MM.1S (cell line): ENCODE measurements around the gene BEND5.

Source experiments
- DNase-seq: peaks from one replicate; pipeline ENCODE4 v3.0.0-alpha.2; 2015
- H2AFZ ChIP-seq: fragments of 300-600 bp; sonication (generic); 2 replicates; pipeline ENCODE4 v1.6.0; 2016; ENCODE audit warnings: antibody characterized with exemption, low read length
- H3F3A ChIP-seq: fragments of 300-600 bp; sonication (generic); 2 replicates; pipeline ENCODE4 v1.6.1; 2016; ENCODE audit warnings: mild to moderate bottlenecking, antibody characterized with exemption, low read length, moderate library complexity, mixed read lengths; ENCODE audit not compliant: insufficient read depth
- H3K27ac ChIP-seq: fragments of 300-600 bp; sonication (generic); 2 replicates; pipeline ENCODE4 v1.5.1; 2016; ENCODE audit warnings: mild to moderate bottlenecking, low read length
- H3K27me3 ChIP-seq: fragments of 300-600 bp; sonication (generic); replicated peaks from 2 replicates; pipeline ENCODE4 v1.6.0; 2016; ENCODE audit warnings: low read length; ENCODE audit not compliant: insufficient read depth
- H3K36me3 ChIP-seq: fragments of 300-600 bp; sonication (generic); replicated peaks from 2 replicates; pipeline ENCODE4 v1.6.1; 2016; ENCODE audit warnings: mild to moderate bottlenecking, low read length, mixed read lengths; ENCODE audit not compliant: insufficient read depth
- H3K4me1 ChIP-seq: fragments of 300-600 bp; sonication (generic); 2 replicates; pipeline ENCODE4 v1.6.1; 2016; ENCODE audit warnings: low read length, mixed read lengths
- H3K4me2 ChIP-seq: fragments of 300-600 bp; sonication (generic); 2 replicates; pipeline ENCODE4 v1.6.0; 2016; ENCODE audit warnings: low read depth, low read length
- H3K4me3 ChIP-seq: fragments of 300-600 bp; sonication (generic); 2 replicates; pipeline ENCODE4 v1.5.1; 2016; ENCODE audit warnings: low read length, mixed read lengths
- H3K79me2 ChIP-seq: fragments of 300-600 bp; sonication (generic); 2 replicates; pipeline ENCODE4 v1.6.1; 2016; ENCODE audit warnings: mixed run types, low read length, mixed read lengths
- H3K9ac ChIP-seq: fragments of 300-600 bp; sonication (generic); 2 replicates; pipeline ENCODE4 v1.6.1; 2016; ENCODE audit warnings: low read length, mixed read lengths
- H3K9me2 ChIP-seq: fragments of 300-600 bp; sonication (generic); replicated peaks from 2 replicates; pipeline ENCODE4 v1.6.1; 2016; ENCODE audit warnings: mild to moderate bottlenecking, low read length, mixed read lengths; ENCODE audit not compliant: insufficient read depth
- H3K9me3 ChIP-seq: fragments of 300-600 bp; sonication (generic); replicated peaks from 2 replicates; pipeline ENCODE4 v1.6.1; 2016; ENCODE audit warnings: mild to moderate bottlenecking, low read length, mixed read lengths; ENCODE audit not compliant: insufficient read depth
- H4K20me1 ChIP-seq: fragments of 300-600 bp; sonication (generic); 2 replicates; pipeline ENCODE4 v1.6.1; 2016; ENCODE audit warnings: mild to moderate bottlenecking, low read length, moderate library complexity, mixed read lengths; ENCODE audit not compliant: insufficient read depth
- EZH2 ChIP-seq: fragments of 300-600 bp; sonication (generic); optimal IDR thresholded peaks from 2 replicates; pipeline ENCODE3; 2017; ENCODE audit warnings: low read depth, mild to moderate bottlenecking, antibody characterized with exemption, low read length, mixed read lengths
- EZH2phosphoT487 ChIP-seq: fragments of 300-600 bp; sonication (generic); IDR thresholded peaks from 2 replicates; pipeline ENCODE4 v1.6.1; 2018; ENCODE audit warnings: antibody characterized with exemption, low read length
- TF ChIP-seq, protein P1 (sequence below): fragments of 300-600 bp; sonication (generic); IDR thresholded peaks from 2 replicates; pipeline ENCODE4 v1.5.1; 2016; ENCODE audit warnings: antibody characterized with exemption, low read length, mixed read lengths

Gene BEND5

DNA sequence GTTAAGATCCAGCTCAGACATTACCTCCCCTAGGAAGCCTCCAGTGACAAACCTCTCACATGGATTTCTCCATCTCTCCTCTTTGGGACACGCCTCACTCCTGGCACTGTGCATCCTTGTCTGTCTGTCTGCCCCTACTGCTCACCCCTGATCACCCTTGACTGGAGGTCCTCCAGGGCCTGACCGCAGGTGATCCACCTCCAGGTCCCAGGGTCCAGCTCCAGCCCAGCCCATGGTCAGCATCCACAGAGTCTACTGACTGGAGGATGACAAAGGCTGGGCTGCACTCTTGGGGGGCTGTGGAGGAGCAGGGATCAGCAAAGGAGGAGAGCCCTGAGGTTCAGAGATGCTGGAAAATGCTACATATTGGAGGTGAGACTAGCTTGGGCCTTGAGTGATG, 65.8 kb downstream of the BEND5 start:
- no peak overlapping the region for H2AFZ ChIP-seq
- H3K27ac ChIP-seq, result no peak overlapping the region
- H3K9ac ChIP-seq, result no peak overlapping the region
- H3K36me3 ChIP-seq, result no peaks in the 10 kb centered on the region
- no peak overlapping the region for H3K4me3 ChIP-seq
- H3K9me2 ChIP-seq, result no peaks in the 10 kb centered on the region
- no peak overlapping the region for H3K4me2 ChIP-seq
- H3F3A ChIP-seq, result no peaks in the 10 kb centered on the region
- H3K9me3 ChIP-seq, result no peaks in the 10 kb centered on the region
- H4K20me1 ChIP-seq, result no peaks in the 10 kb centered on the region
- TF ChIP-seq, protein P1, sequence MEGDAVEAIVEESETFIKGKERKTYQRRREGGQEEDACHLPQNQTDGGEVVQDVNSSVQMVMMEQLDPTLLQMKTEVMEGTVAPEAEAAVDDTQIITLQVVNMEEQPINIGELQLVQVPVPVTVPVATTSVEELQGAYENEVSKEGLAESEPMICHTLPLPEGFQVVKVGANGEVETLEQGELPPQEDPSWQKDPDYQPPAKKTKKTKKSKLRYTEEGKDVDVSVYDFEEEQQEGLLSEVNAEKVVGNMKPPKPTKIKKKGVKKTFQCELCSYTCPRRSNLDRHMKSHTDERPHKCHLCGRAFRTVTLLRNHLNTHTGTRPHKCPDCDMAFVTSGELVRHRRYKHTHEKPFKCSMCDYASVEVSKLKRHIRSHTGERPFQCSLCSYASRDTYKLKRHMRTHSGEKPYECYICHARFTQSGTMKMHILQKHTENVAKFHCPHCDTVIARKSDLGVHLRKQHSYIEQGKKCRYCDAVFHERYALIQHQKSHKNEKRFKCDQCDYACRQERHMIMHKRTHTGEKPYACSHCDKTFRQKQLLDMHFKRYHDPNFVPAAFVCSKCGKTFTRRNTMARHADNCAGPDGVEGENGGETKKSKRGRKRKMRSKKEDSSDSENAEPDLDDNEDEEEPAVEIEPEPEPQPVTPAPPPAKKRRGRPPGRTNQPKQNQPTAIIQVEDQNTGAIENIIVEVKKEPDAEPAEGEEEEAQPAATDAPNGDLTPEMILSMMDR, result no peak
- TF ChIP-seq EZH2phosphoT487 (no peak), EZH2 (no peak)
- no peaks in the 10 kb centered on the region for H3K79me2 ChIP-seq
- no peaks in the 10 kb centered on the region for H3K4me1 ChIP-seq
- DNase-seq, result no peak
- no peaks in the 10 kb centered on the region for H3K27me3 ChIP-seq

DNA sequence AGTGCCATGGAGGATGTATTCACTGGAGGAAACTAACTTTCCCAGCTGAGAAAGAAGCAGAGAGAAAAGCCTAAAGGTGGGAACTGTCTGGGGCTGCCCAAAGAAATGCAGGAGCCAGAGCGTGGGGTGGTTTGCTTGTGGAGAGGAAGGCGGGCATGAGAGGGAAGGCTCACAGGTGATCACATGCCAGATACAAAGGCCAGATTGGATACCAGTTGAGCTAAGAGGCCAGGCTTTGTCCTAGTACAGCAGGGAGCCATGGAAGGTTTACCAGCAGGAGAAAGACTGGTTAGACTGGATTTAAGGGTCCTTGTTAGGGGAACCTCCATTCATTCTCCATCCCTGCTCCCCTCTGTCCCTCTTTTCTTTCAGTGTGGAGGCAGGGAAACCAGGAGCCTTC, 66.4 kb downstream of the BEND5 start:
- H3K9me2 ChIP-seq, result no peaks in the 10 kb centered on the region
- H3K9me3 ChIP-seq, result no peaks in the 10 kb centered on the region
- H3K27ac ChIP-seq, result no peak overlapping the region
- no peaks in the 10 kb centered on the region for H3K36me3 ChIP-seq
- H3F3A ChIP-seq, result no peaks in the 10 kb centered on the region
- H3K4me1 ChIP-seq, result no peaks in the 10 kb centered on the region
- no peaks in the 10 kb centered on the region for H4K20me1 ChIP-seq
- no peak overlapping the region for H3K4me2 ChIP-seq
- no peak for DNase-seq
- H3K9ac ChIP-seq, result no peak overlapping the region
- H3K4me3 ChIP-seq, result no peak overlapping the region
- TF ChIP-seq, protein P1, result no peak
- no peak for TF ChIP-seq EZH2phosphoT487
- TF ChIP-seq EZH2, result no peak
- H3K79me2 ChIP-seq, result no peaks in the 10 kb centered on the region
- no peak overlapping the region for H2AFZ ChIP-seq
- no peaks in the 10 kb centered on the region for H3K27me3 ChIP-seq

DNA sequence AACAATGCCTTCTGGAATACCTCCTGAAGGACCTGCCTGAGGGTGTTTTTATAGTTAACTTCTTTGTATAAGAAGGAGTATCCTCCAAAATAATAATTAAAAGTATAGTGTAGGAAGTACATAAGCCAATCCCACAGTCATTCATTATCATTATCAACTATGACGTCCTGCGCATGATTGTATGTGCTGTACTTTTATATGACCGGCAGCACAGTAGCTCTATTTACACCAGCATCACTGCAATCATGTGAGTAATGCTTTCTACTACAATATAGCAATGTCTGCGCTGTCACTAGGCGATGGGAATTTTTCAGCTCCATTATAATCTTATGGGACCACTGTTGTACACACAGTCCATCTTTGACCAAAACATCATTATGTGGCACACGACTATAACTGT, 72.0 kb downstream of the BEND5 start:
- Histone ChIP-seq H3K9ac (no peak overlapping the region), H2AFZ (no peak overlapping the region), H3K9me3 (no peaks in the 10 kb centered on the region), H3F3A (no peaks in the 10 kb centered on the region), H3K4me3 (no peak overlapping the region), H3K79me2 (no peaks in the 10 kb centered on the region), H3K9me2 (no peaks in the 10 kb centered on the region), H3K4me2 (no peak overlapping the region), H4K20me1 (no peaks in the 10 kb centered on the region), H3K4me1 (no peaks in the 10 kb centered on the region), H3K27me3 (no peaks in the 10 kb centered on the region), H3K27ac (no peak overlapping the region), H3K36me3 (no peaks in the 10 kb centered on the region)
- DNase-seq, result no peak
- no peak for TF ChIP-seq EZH2phosphoT487
- no peak for TF ChIP-seq EZH2
- TF ChIP-seq, protein P1, result no peak

DNA sequence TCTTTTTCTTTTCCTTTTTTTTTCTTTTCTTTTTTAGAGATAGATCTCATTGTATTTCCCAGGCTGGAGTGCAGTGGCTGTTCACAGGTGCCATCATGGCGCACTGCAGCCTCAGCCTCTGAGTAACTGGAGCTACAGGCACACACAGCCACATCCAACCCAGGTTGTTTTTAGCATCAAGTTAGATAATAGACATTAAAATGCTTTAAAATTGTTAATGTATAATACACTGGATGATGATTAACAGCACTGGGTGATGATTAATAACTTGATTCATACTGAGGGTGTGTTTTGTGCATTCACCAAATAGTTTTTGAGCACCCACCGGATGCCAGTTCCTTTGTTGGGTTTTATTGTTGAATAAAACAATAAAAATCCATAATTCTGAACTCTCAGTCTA, 75.2 kb downstream of the BEND5 start:
- no peaks in the 10 kb centered on the region for H3K4me1 ChIP-seq
- no peak overlapping the region for H3K4me2 ChIP-seq
- no peaks in the 10 kb centered on the region for H3K9me2 ChIP-seq
- no peak overlapping the region for H2AFZ ChIP-seq
- TF ChIP-seq, protein P1, result no peak
- no peak for TF ChIP-seq EZH2phosphoT487
- no peak for TF ChIP-seq EZH2
- H3K27ac ChIP-seq, result no peak overlapping the region
- no peak for DNase-seq
- H3F3A ChIP-seq, result no peaks in the 10 kb centered on the region
- no peak overlapping the region for H3K9ac ChIP-seq
- H3K9me3 ChIP-seq, result no peaks in the 10 kb centered on the region
- no peak overlapping the region for H3K4me3 ChIP-seq
- no peaks in the 10 kb centered on the region for H4K20me1 ChIP-seq
- no peaks in the 10 kb centered on the region for H3K36me3 ChIP-seq
- H3K79me2 ChIP-seq, result no peaks in the 10 kb centered on the region
- no peaks in the 10 kb centered on the region for H3K27me3 ChIP-seq
